SU-DHL-6 (cell line): ENCODE measurements around the gene KANK2.

Source experiments
- H2AFZ ChIP-seq: fragments of 200-600 bp; sonication (generic); 2 replicates; pipeline ENCODE4 v1.6.1; 2014; ENCODE audit warnings: low read depth, mild to moderate bottlenecking, moderate library complexity, mixed read lengths, antibody characterized with exemption, low read length; ENCODE audit not compliant: severe bottlenecking
- H3F3A ChIP-seq: fragments of 200-600 bp; shearing (Covaris generic); 2 replicates; pipeline ENCODE4 v1.6.0; 2016; ENCODE audit warnings: antibody characterized with exemption, mild to moderate bottlenecking; ENCODE audit not compliant: insufficient read depth
- H3K27ac ChIP-seq: fragments of 200-600 bp; sonication (generic); 2 replicates; pipeline ENCODE4 v1.5.1; 2016; ENCODE audit warnings: low read depth, mild to moderate bottlenecking, low read length, moderate library complexity, mixed read lengths
- H3K27me3 ChIP-seq: fragments of 200-600 bp; sonication (generic), shearing (Covaris generic); 2 replicates; pipeline ENCODE4 v1.6.0; 2014; ENCODE audit warnings: mild to moderate bottlenecking, low read length
- H3K36me3 ChIP-seq: fragments of 200-600 bp; sonication (generic); 2 replicates; pipeline ENCODE4 v1.6.1; 2014; ENCODE audit warnings: mild to moderate bottlenecking, low read length, mixed read lengths
- H3K4me2 ChIP-seq: fragments of 300-600, 200-600 bp; shearing (Covaris generic), sonication (generic); 2 replicates; pipeline ENCODE4 v1.6.0; 2014; ENCODE audit warnings: low read length, low read depth, mild to moderate bottlenecking; ENCODE audit not compliant: poor library complexity, severe bottlenecking
- H3K4me3 ChIP-seq: fragments of 200-600 bp; sonication (generic); 2 replicates; pipeline ENCODE4 v1.5.1; 2014; ENCODE audit warnings: antibody characterized with exemption, low read length, mild to moderate bottlenecking, mixed read lengths; ENCODE audit not compliant: insufficient read depth, poor library complexity, severe bottlenecking
- H3K79me2 ChIP-seq: fragments of 200-600 bp; sonication (generic); 2 replicates; pipeline ENCODE4 v1.6.1; 2014; ENCODE audit warnings: mild to moderate bottlenecking, low read length, moderate library complexity; ENCODE audit not compliant: insufficient read depth
- H3K9ac ChIP-seq: fragments of 200-600 bp; sonication (generic); 2 replicates; pipeline ENCODE4 v1.7.0; 2014; ENCODE audit warnings: mild to moderate bottlenecking, low read length
- H3K9me2 ChIP-seq: fragments of 200-600 bp; sonication (generic); replicated peaks from 2 replicates; pipeline ENCODE4 v1.6.1; 2014; ENCODE audit warnings: low read length; ENCODE audit not compliant: insufficient read depth
- H3K9me3 ChIP-seq: fragments of 200-600 bp; sonication (generic); 2 replicates; pipeline ENCODE4 v1.6.1; 2014; ENCODE audit warnings: low read length, mixed read lengths; ENCODE audit not compliant: insufficient read depth
- H4K20me1 ChIP-seq: fragments of 200-600 bp; sonication (generic); 2 replicates; pipeline ENCODE4 v1.6.1; 2014; ENCODE audit warnings: low read depth, mild to moderate bottlenecking, antibody characterized with exemption, low read length, moderate library complexity, mixed read lengths
- CTCF ChIP-seq: fragments of 200-600 bp; sonication (generic); IDR thresholded peaks from one replicate; pipeline ENCODE4 v1.5.1; 2017; ENCODE audit warnings: antibody characterized with exemption, mild to moderate bottlenecking, low read length, moderate library complexity; ENCODE audit not compliant: insufficient read depth, poor library complexity, severe bottlenecking
- EZH2phosphoT487 ChIP-seq: fragments of 200-600 bp; sonication (generic), shearing (Covaris generic); conservative IDR thresholded peaks from 2 replicates; pipeline ENCODE4 v1.6.1; 2018; ENCODE audit warnings: mild to moderate bottlenecking, antibody characterized with exemption, low read length, moderate library complexity, mixed read lengths

Gene KANK2

DNA sequence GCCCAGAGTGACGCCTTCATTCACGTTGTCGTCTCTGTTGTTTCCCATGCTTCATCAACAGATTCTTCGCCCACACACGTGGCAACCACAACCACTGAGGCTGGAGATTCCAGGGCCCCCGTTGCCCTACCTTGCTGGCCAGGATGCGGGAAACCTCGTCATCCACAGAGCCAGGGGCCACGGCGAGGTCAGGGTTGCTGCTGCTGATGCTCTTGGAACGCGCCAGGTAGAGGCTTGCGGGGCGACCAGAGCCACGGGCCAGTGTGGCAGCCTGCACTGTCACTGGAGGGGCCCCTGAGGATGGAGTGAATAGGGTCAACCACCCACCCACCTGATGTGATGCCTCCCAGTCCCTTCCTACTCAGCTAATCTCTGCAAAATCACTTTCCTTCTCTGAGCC, 35.7 kb upstream of the KANK2 start:
- H3F3A ChIP-seq: no peaks in the 10 kb centered on the region
- no peak overlapping the region for H2AFZ ChIP-seq
- no peaks in the 10 kb centered on the region for H4K20me1 ChIP-seq
- no peak overlapping the region for H3K27ac ChIP-seq
- H3K36me3 ChIP-seq: no peaks in the 10 kb centered on the region
- TF ChIP-seq CTCF (no peak), EZH2phosphoT487 (no peak)
- H3K4me2 ChIP-seq: no peak overlapping the region
- H3K9me2 ChIP-seq: no peaks in the 10 kb centered on the region
- H3K27me3 ChIP-seq: no peaks in the 10 kb centered on the region
- no peak overlapping the region for H3K9ac ChIP-seq
- no peaks in the 10 kb centered on the region for H3K9me3 ChIP-seq
- H3K79me2 ChIP-seq: no peaks in the 10 kb centered on the region
- no peak overlapping the region for H3K4me3 ChIP-seq

DNA sequence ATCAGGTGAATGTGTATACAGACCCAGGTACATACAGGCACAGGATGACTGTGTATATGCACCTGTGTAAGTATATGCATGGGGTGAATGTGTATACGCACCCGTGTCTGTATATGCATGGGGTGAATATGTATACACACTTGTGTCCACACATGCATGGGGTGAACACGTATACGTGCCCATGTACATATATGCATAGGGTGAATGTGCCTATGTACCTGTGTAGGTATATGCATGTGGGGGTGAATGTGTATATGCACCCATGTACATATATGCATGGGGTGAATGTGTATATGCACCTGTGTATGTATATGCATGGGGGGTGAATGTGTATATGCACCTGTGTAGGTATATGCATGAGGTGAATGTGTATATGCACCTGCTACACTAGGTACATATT, 35.2 kb upstream of the KANK2 start:
- no peak overlapping the region for H3K27ac ChIP-seq
- no peak overlapping the region for H3K9ac ChIP-seq
- H3K9me2 ChIP-seq: no peaks in the 10 kb centered on the region
- no peaks in the 10 kb centered on the region for H3K27me3 ChIP-seq
- H3K36me3 ChIP-seq: no peaks in the 10 kb centered on the region
- H3K4me2 ChIP-seq: no peak overlapping the region
- no peaks in the 10 kb centered on the region for H4K20me1 ChIP-seq
- H3K79me2 ChIP-seq: no peaks in the 10 kb centered on the region
- no peak overlapping the region for H3K4me3 ChIP-seq
- H2AFZ ChIP-seq: no peak overlapping the region
- H3K9me3 ChIP-seq: no peaks in the 10 kb centered on the region
- TF ChIP-seq CTCF (no peak), EZH2phosphoT487 (no peak)
- H3F3A ChIP-seq: no peaks in the 10 kb centered on the region

- no peaks in the 10 kb centered on the region for H3K9me3 ChIP-seq
- H3K36me3 ChIP-seq: no peaks in the 10 kb centered on the region
- TF ChIP-seq EZH2phosphoT487 (no peak), CTCF (no peak)
- H3K4me3 ChIP-seq: no peak overlapping the region
- H3K27ac ChIP-seq: no peak overlapping the region
- no peaks in the 10 kb centered on the region for H3K27me3 ChIP-seq
- H4K20me1 ChIP-seq: no peaks in the 10 kb centered on the region
- H3K9ac ChIP-seq: no peak overlapping the region
- H3K9me2 ChIP-seq: no peaks in the 10 kb centered on the region
- no peaks in the 10 kb centered on the region for H3K79me2 ChIP-seq
- H2AFZ ChIP-seq: no peak overlapping the region
- no peak overlapping the region for H3K4me2 ChIP-seq
- no peaks in the 10 kb centered on the region for H3F3A ChIP-seq
These were observed 33.5 kb upstream of the KANK2 start for GRCh38 chr19:11230621-11231386.
